22Rv1 (cell line): ENCODE results near the gene TGFBR3.

Experiments
- H3K27ac ChIP-seq: fragments of 450-650 bp; 2 replicates; pipeline ENCODE4 v1.5.1; 2017
- CTCF ChIP-seq: fragments of 450-650 bp; IDR thresholded peaks from 2 replicates; pipeline ENCODE4 v1.5.1; 2017; ENCODE audit warnings: mild to moderate bottlenecking
- ZFX ChIP-seq: fragments of 450-650 bp; IDR thresholded peaks from 2 replicates; pipeline ENCODE4 v1.6.1; 2017; ENCODE audit warnings: antibody characterized with exemption, borderline replicate concordance

Gene TGFBR3

GRCh38 chr1:91680556-91681155, 205.3 kb downstream of the TGFBR3 start:
- TF ChIP-seq ZFX, result no peak
- TF ChIP-seq CTCF, result no peak
- no peak overlapping the region for H3K27ac ChIP-seq

GRCh38 chr1:91679446-91679845, 206.5 kb downstream of the TGFBR3 start:
- H3K27ac ChIP-seq, result no peak overlapping the region
- TF ChIP-seq ZFX (no peak), CTCF (no peak)

GRCh38 chr1:91676030-91676429, 209.9 kb downstream of the TGFBR3 start:
- H3K27ac ChIP-seq, result no peak overlapping the region
- TF ChIP-seq CTCF (no peak), ZFX (no peak)

- no peak overlapping the region for H3K27ac ChIP-seq
- no peak for TF ChIP-seq ZFX
- no peak for TF ChIP-seq CTCF
Measured at GRCh38 chr1:91674107-91674506, 211.8 kb downstream of the TGFBR3 start.

- TF ChIP-seq CTCF, result no peak
- H3K27ac ChIP-seq, result no peak overlapping the region
Measured at GRCh38 chr1:91673613-91674012, 212.3 kb downstream of the TGFBR3 start.

- no peak overlapping the region for H3K27ac ChIP-seq
- TF ChIP-seq ZFX (no peak), CTCF (no peak)
Measured at GRCh38 chr1:91672601-91673161, 213.3 kb downstream of the TGFBR3 start.

- H3K27ac ChIP-seq, result no peak overlapping the region
- TF ChIP-seq CTCF (no peak), ZFX (no peak)
Measured at GRCh38 chr1:91670781-91671180, 215.2 kb downstream of the TGFBR3 start.
